HG03095 (cell line): ENCODE measurements around the gene USP22.

Experiments used
- ATAC-seq: cut with Tn5 transposase; IDR thresholded peaks from one replicate; pipeline ENCODE4 v1.9.1; 2021; ENCODE audit warnings: moderate library complexity; ENCODE audit not compliant: unreplicated experiment

The USP22 gene

DNA sequence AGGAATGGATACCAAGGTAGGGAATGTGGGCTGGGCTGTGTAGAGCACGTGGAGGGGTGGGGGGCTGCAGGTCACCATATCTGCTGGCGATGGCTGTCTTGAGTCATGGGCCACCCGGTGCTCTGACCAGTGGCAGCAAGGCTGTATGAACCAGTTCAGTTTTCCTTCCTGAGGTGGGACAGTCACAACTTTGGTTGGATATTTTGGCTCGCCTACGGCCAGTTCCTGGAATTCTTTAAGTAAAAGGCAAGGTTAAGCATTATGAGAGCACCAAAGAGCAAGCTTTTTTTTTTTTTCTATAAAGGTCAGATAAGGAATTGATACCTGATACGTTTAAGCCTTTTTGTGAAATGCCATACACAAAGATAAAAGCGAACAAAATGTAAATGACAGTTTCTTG is 81.9 kb downstream of the USP22 start:
- no peak for ATAC-seq

DNA sequence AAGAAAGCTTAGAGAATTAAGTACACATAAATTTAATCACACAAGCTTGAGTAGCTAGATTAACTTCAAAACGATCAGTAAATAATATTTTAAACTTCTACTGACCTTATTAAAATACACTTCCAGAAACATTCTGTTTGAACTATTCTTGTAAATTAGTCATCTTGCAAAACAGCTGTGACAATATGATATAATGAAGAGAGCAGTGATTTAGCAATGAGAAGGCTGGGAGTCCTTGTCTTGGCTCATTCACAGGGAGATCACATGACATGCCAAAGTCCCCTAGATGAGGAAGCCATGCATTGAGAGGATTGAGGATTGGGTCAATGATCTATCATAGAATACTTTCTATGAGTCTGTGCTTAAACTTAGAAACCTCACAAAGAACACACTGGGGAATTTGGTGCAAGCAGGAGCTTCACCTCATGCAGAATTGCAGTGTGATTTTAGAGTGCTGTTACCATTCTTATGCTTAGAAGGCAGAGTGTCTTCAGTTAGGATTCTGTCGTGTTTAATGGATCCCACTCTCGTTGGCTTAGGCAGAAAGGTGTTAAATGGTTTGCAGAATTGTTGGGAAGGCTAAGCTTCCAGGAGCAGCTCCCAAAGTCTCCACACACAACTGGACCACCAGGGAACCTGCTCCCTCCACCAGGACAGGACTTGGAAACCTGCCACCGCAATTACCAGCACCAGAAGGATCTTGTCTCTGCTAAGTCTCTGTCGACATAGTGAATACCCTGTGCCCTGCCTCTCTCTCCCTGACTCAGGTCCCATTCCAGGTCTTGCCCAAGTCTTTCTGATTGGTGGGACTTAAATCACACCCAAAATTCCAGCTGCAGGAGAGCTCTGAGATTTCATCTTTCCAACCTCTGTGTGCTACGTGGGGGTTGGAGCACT is 87.1 kb downstream of the USP22 start:
- no peak for ATAC-seq

DNA sequence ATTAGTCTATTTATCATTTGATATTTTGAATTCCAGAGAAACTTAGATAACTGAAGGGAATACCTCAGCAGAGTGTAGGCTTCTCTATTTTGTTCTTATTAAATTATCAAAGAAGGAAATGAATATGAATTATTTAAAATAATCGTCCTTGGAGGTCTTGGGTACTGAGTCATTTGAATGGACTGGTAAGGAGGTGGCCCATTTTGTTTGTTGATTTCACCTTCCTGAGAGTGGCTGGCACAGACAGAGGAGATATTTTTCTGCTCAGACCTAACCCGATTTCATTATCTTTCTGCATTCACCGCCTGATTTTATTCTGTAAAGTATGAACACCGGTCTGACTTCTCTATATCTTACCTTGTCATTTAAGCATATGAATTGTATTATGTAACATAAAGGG is 88.0 kb downstream of the USP22 start:
- no peak for ATAC-seq

DNA sequence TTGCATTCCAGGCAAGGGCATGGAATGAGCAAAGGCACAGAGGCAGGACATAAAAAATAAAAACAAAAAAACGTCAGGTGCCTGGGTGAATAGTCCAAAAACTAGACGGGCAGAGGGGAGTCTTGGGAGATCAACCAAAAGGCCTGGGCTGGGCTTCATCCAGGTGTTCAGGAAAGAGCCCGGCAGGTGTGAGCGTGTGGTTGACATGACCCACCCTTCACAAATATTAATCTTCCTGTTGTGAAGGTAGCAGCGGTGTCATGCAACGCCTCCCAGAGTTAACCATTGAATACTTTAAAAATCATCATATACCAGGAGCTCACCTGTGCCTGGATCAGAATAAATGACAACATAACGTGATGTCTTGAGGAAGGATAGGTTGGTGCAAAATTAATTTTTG is 90.6 kb downstream of the USP22 start:
- no peak for ATAC-seq
